ENCODE data around the gene EEF1A2.
A peak's percentile ranks its signal among the peaks of the same experiment; 100 is the strongest.

Gene EEF1A2

DNA sequence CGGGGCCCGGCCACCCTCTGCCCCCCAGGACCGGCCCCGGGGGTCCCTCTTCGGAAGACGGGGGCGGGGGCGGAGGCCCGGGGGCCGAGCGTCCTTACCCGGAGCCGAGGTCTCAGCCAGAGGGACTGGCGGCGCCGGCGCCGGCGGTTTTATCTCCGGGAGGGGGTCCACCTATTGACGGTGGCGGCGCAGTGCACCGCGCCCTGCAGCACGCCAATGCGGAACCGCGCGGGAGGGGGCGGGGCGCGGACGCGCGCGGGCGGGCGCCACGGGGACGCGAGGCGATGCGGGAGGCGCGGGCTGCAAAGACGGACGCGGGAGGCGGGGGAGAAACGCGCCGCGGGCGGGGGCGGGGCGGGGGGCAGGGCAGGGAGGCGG, at the start of gene EEF1A2:
Gene EEF1A2 (minus strand): TSS at position 124 of the 378 bp plus-strand sequence. CDS start 1,320 bp downstream, outside the sequence.
- DNase-seq, result no peak

DNA sequence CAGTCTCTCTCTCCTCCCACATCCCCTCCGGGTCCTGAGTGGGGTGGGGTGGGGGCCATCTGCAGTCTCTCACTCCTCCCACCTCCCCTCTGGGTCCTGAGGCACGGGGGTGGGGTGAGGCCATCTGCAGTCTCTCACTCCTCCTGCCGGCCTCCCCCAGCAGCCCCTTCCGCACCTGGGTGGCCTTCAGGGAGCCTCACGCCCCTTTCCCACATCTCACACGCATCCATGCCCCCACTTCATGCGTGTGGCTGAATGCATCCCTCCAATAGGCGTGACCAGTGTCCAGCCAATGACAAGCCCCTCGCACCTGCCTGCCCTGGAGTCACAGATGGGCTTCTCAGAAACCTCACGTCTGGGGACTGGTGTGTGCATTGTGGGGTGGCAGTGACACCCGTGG, 49.7 kb upstream of the EEF1A2 start:
- no peak for DNase-seq

DNA sequence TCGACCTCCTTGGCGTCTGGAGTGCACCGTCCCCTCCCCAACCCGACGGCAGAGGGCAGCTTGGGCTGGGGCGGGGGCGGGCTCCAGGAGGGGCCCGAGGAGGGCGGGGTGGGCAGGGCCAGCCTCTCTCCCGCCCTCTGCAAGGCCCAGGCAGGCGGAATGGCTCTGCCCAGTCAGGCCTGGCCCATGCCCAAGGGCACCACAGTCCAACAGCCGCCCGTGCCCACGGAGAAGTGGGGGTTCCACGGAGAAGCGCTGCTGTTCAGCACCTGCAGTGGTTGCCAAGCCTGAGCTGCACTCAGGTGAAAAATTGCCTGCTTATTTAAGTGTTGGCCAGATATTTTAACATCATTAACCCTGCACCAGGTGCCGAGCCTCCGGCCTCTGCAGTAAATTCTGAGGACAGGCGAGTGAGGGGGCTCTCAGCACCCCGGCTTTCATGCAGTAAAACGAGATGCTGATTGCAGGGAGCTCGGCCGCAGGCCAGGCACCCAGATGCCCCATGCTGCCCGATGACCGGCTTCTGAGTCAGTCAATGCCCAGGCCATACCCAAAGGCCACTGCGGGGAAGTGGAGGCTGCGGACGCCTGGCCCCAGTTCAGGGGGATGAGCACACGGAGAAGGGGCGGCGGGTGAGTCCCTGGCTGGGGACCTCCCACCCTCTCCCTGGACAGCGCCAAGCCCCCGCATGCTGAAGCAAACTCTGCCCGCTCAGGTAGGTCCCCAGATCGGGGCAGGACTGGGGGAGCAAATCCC, 49.0 kb upstream of the EEF1A2 start, which contains the start of gene SRMS:
Gene SRMS (minus strand): TSS at position 25 of the 756 bp plus-strand sequence. CDS start 286 bp downstream, outside the sequence.
- no peak for DNase-seq

DNA sequence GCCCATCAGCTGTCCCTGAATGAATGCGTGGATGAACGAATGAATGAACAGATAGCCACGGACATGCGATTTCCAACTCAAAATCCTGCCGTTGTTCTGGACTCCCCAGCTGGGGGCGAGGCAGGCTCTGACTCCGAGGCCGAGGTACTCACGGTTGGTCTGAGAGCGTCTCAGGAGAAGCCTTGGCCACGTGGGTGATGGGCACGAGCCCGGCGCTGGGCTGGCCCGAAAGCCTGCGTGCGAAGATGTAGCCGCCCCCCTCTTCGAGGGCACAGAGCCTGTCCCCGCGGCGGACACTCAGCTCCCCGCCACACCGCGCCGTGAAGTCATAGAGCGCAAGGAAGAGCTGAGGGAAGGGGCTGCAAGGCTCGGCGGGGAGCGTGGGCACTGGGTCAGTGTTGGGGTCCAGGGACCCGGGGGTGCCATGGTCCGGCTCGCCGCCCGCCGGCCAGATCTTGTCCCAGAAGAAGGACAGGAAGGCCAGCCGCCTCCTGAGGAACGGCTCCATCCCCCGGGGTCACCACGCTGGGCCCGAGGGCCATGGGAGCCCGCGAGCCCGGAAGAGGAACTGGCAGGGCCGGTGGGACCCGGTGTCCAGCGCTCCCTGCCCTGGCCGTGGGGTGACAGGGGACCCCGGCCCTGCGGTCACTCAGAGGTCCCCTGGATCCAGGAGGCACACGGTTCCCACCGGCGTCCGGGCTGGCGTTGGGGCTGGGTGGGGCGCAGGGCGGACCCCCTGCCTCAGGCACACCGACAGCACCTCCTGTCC, 48.3 kb upstream of the EEF1A2 start:
- no peak for DNase-seq

DNA sequence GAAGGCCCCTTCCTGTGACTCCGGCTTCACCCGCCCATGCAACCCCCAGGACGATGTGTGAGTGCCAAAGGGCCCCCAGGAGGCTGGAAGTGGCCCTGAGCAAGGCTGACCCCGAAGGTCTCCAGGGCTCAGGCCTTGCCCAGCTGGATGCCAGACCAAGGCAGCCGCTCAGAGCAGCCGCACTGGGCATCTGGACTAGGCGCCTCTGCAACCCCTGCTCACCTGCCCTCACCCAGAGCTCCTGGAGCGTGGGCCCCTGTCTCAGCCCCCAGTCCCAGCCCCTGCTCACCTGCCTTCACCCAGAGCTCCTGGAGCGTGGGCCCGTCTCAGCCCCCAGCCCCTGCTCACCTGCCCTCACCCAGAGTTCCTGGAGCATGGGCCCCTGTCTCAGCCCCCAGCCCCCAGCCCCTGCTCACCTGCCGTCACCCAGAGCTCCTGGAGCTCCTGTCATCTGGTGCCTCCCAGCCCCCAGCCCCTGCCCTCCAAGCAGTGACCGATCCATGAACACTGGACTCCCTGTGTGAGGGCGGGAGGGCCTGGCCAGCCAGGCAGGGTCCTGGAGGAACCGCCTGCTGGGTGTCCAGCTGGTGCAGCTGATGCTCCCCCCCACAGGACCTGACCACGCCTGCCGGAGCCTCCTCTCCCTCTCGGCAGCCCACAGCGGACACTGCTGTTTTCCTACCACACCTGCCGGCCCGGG, 47.5 kb upstream of the EEF1A2 start:
- no peak for DNase-seq

DNA sequence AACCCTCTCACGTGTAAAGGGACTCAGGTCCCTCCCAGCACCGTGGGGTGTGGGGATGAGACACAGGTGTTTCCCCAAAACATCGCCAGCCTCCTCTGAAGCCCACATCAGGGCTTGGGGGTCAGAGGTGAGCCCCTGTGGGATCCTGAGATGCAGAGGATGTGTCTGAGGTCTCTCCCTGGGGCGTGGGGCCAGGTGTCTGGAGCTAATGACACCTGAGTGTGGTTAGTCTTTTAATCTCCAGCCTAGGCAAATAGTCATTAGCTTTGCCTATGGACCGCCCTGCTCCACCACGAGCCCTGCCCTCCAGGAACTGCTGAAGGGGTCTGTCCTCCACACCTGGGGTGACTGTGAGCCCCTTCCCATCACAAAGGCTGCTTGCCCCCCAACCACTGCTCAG, 46.9 kb upstream of the EEF1A2 start:
- DNase-seq, result no peak

DNA sequence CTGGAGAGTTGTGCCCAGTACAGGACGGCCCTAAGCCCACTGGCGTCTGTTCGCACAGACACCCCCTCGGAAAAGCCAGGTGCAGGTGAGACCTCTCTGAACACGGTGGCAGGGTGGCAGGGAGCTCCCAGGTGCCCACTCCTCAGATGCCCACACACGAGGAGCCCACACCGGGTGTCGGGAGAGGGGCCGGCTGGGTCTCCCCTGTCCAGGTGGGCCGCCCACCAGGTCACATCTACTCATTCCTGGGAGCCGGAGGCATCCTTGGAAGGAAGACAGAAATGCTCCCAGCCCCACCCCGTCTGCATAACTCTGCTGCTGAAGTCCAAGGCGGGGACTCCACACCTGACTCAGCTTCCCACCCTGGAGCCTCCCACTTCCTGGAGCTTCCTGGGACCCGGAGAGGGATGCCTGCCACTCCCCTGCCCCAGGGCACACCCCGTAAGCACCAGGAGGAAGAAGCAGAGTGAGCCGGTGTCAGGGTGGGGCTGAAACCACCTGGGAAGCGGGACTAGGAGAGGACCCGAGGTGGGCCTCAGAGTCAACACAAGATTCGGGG, 46.2 kb upstream of the EEF1A2 start:
- no peak for DNase-seq

DNA sequence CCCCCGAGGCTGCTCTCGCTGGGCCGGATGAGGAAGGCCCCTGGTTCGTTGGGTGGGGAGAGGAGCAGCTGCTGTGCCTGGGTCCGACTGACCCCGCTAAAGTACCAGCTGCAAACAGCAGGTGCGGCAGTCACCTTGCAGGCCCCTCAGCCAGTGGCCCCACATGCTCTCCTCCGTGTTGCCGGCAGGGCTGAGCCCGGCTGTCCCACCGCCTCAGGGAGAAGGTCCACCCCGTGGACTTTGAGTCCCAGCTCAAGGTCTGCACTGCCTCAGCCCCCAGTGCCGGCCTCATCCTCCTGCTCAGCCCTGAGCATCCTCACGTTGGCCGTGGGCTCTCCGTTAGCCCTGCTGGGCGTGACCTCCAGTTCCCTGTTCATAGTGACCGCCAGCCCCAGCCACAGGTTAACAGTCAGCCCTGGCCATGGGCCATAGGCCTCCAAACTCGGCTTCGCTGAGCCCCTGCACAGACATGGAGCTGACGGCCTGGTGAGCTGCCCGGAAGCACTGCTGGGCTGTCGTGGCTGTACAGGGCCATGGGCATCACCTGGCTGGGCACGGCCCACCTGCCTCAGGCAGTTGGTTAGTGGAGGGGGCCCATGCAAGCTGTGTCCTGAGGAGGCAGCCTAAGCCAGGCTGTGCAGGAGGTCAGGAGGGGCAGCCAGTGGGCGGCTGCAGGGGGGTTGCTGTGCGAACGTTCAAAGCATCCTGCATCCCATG, 45.5 kb upstream of the EEF1A2 start:
- no peak for DNase-seq

DNA sequence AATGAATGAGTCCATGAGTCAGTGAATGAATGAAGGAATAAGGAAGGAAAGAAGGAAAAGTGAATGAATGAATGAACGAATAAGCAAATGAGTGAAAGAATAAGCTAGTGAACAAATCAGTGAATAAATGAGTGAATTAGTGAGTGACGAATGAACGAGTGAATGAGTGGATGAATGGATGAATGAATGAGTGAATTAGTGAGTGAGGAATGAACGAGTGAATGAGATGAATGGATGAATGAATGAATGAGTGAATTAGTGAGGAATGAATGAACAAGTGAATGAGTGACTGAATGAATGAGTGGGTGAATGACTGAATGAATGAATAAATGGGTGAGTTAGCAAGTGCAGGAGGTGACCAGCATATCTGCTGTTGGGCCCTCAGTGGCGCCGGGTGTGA, 44.9 kb upstream of the EEF1A2 start:
- DNase-seq, result no peak

DNA sequence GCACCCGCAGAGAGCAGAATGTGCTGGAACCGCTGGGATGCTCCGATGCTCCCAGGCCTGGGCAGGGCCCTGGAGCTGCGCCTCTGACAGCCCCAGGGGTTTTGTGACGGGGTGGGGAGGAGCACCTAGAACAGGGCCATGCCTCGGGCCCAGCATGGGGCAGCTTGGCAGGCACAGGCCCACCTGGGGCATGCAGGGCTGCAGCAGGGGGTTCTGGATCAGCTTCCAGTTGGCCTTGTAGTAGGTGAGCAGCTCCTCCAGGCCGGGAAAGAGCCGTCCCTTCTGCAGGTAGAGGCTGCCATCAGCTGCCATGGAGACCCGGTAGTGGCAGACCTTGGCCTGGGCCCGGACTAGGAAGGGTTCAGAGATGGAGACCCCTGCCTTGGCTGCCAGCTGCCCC, 44.2 kb upstream of the EEF1A2 start:
- no peak for DNase-seq

DNA sequence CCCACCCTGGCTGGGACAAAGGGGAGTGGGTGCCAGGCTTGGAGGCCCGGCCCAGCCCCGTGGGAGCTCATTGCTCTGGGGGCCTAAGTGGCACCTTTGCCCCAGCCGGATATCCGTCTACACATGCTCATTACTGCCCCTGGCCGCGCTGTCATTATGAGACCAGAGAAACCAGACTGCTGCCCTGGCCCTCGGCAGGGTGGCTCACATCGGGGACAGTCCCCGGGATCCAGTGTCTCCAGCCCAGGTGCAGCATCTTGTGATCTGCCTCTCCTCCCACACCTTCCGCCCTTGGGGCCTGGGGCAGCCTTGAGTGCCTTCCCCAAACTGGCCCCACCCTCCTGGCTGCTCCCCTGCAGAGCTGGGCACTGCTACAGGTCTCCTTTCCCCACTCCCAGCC, 43.8 kb upstream of the EEF1A2 start:
- DNase-seq, result no peak

DNA sequence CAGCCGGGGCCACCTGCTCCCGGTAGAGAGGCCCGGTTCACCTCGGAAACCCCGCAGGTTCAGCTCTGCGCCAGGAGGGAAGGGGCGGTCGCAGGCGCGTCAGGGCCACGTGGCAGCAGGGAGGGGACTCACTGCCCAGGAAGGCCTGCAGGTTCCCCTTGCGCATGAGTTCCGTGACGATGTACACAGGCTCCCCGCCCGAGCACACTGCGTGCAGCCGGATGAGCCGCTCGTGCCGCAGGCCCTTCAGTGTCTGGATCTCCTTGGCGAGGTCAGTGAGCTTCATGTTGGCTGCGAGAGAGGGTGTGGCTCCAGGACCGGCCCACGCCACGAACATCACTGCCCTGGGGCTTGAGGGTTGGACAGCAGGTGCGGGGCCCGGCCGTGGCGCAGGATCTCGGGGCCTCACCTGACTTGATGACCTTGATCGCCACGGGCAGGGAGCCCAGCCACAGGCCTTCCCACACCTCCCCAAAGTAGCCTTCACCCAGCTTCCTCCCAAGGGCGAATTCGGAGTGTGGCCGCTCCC, 43.2 kb upstream of the EEF1A2 start:
- no peak for DNase-seq

DNA sequence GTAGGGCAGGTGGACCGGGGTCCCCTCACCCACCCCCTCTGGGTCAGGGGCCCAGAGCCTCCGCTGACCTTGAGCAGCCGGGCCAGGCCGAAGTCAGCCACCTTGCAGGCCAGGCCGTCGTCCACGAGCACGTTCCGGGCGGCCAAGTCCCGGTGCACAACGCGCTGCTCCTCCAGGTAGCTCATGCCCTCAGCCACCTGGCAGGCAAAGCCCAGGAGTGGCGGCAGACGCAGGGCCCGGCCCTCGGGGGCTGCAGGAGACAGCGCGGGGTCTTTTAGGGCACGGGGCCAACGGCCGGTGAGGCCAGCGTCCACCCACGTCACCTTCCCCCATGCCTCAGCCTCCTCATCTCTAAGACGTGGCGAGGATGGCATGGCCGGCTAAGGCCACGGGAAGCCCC, 42.5 kb upstream of the EEF1A2 start:
- DNase-seq, result no peak

DNA sequence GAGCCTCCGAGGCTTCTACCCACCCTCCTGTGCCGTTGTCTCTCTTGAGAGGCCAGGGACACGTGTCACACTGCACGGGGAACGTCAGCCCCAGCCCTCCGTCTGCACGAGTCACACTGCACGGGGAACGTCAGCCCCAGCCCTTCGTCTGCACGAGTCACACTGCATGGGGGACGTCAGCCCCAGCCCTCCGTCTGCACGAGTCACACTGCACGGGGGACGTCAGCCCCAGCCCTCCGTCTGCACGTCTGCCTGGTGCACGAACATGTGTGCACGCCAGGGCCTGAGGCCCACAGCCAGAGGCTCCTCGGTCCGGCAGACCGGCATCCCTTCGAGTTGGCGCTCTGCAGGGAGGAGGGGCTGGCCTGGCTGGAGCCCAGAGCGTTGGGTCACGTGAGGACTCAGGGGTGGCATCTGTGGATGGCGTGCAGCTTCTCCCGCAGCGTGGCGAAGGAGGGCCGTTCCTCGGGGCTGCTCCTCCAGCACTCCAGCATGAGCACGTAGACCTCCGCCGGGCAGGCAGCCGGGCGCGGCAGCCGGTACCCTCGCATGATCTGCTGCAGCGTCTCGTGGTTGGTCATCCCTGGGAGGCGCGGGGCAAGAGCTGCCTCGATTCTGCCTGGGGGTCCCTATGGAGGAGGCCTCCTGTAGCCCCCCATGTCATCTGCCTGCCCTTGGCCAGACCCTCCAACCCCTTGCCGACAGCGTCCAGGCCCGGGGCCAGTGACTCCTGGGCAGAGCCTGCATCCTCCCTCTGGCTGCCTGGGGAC, 41.7 kb upstream of the EEF1A2 start:
- peak; percentile 42 for DNase-seq

DNA sequence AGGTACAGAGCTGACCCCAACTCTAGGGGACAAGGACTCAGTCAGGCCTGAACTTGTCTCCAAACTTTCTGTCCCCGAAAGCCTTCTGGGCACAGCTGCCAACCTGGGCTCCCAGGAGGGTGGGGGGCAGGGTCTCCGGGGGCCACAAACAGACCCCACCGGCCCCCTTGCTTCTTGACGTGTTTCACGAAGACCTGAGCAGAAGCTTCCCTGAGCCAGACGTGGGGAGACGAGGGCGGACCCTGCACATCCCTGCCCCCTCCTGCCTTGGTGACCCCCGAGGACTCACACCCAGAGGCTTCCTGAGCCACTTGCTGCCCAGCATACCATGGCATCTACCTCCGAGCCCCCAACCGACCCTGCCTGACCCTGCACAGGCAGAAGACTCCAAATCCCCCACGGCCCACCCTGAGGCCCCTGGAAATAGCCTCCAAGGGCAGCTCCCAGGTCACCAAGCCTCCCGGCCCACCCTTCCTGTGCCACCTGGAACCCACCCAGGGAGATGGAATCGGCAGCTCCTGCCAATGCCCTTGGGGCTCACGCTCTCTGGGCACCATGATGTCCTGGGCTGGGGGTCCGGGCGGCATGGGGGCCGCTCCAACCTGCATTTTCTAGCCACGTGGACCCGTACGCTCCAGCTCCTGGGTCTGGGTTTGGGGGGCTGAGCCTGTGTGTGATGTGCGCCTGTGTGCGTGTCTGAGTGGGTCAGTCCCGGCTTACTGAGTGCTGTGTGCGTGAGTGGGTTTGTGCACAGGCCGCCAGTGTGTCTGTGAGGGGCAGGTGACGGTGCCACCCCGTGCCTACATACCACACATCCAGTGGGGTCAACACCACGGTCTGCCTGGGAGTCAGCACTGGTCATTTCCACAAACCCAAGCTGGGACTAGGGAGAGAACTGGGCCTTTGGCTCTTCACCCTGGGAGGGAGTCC, 40.8 kb upstream of the EEF1A2 start:
- no peak for DNase-seq

DNA sequence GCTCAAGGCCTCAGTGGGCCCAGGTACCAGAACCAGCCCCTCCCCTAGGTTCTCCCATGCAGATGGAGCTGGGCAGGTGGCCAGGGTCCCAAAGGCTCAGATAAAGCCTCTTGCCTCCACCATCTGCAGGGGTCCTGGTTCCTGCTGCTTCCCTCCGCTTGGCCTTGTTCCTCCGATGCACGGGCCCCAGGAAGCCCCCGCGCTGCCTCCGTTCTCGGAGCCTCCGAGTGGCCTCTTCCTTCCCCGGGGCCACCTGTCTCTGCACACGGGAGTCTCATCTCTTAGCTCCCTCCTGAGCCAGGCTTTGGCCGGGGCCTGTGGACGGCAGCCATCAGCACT, 40.2 kb upstream of the EEF1A2 start:
- no peak for DNase-seq

DNA sequence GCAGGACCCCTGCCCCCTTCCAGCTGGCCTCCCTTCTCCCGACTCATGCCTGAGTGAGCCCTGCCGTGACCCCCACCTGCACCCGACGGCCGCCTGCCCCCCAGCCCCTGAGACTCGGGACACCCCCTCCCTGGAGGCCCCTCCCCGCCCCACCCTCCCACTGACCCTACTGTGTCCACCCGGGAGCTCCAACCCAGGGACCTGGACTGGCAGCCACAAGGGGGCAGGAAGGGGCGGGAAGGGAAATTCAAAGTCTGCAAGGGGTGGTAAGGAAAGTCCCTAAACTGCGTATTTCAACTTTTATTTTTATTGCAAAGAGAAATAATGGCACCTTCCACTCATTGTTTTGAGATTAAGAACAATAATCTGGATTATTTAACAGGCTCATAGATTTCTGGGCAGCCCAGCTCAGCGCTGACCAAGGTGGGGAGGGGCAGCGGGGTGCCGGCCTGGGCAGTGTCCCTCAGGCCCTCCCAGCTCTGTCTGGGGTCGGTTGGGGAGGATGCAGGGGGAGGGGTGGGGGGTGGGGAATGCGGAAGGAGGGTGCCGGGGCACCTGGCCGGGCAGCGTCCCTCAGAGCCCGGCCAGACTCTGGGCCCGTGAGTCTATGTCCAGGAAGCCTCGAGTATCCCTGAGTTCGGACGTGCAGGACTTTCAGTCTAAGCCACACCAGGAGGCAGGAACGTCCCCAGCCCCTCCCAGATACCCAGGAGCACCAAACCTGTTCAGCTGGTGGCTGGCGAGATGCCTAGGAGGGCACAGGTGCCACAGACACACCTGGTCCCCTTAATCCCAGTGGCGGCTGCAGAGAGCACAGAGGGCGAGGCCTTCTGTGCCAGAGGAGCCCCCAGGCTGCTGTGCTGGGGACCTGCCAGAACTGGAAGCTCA, 39.6 kb upstream of the EEF1A2 start:
- DNase-seq, result no peak

DNA sequence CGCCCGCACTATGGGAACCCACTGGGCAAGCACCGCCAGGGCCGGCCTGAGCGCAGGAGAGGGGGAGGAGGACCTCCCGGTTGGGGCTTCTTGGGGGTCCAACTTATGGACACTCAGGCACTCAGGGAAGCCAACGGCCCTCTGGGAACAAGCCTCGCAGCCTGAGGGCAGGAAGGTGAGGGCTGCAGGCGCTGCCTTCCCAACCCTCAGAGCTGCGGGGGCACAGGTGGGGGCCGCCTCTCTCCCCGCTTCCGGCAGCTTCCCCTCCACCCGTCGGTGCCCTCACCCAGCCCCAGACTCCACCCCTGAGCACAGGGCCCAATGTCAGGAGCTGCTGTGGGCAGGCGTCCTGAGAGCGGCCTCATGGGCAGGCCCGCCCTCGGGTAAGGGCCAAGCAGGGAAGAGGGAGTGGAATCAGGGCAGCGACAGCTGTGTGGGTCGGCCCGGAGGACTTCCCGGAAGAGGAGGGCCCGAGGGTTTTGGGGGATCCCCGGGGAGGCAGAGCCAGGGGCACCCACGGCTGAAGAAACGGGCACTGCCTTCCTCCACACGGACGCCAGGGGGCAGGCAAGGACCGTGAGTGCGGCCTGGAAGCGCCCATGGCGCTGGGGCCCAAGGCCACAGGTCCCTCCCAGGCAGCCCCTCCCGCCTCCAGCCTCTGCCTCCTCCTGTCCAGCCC, 38.8 kb upstream of the EEF1A2 start:
- DNase-seq, result peak; percentile 97

DNA sequence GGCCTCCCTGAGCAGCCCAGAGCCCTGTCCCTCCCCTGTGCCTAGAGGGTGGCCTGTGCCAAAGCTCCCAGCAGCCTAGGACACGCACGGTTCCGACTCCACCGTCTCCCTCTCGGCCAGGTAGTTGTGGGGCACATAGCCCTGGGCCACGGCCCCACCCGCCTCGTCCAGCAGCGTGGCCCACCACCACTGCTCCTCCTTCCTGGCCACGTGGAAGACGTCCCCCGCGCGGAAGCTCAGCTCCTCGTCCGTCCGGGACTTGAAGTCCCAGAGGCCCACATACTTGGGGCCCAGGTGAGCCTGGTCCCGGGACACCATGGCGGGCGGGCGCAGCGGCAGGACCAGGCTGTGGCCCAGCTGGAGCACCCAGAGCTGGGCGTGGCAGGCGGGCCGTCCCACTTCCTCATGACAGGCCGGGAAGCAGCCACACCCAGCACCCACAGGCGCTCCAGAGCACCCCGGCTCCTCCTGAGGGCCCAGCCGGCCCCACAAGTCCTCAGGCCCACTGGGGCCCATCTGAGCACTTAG, 38.2 kb upstream of the EEF1A2 start, which contains the start of gene PTK6:
Gene PTK6 (minus strand): TSS at position 380 of the 528 bp plus-strand sequence. CDS start 62 bp downstream, at position 318.
- no peak for DNase-seq

Measured in stimulated activated CD8-positive, alpha-beta memory T cell treated with anti-CD3 and anti-CD28 coated beads, Interleukin-4, amount 100 ng/mL, for 48 hours (primary cell).